Measurements from ENCODE around the gene SBK2. TPM values are rescaled to one million over a fixed set of nuclear protein-coding genes. Genes with fewer than 3 reads are reported as not detected.

The SBK2 gene
- total and polyA plus RNA-seq, 9 of the 15 experiments (the other 6 are each of a cell fraction or from before 2014, with no cell fraction given), result not detected

GRCh38 chr19:55486971-55487923 lies 49.7 kb downstream of the SBK2 start (continued):
- peak; percentile 67; the same call in 1 of the 2 replicates for TF ChIP-seq JUN (IDR thresholded peaks at IDR 0.05; ENCODE audit: borderline replicate concordance, low read depth, low read length)
- no peak for TF ChIP-seq JUN (CRISPR knock-in tag; IDR thresholded peaks at IDR 0.05; ENCODE audit: borderline replicate concordance)
- TF ChIP-seq ZBTB49 (CRISPR knock-in tag; IDR thresholded peaks at IDR 0.05; ENCODE audit: borderline replicate concordance), result no peak
- peak; percentile 33; the same call in 1 of the 2 replicates for TF ChIP-seq SMARCC2 (IDR thresholded peaks at IDR 0.05; ENCODE audit: low read depth)
- no peak for TF ChIP-seq SRSF1 (IDR thresholded peaks at IDR 0.05; ENCODE audit: low read depth, low read length)
- TF ChIP-seq MCM3 (IDR thresholded peaks at IDR 0.05), result no peak
- no peak for TF ChIP-seq ZBTB26 (CRISPR knock-in tag; IDR thresholded peaks at IDR 0.05)
- TF ChIP-seq ERF (CRISPR knock-in tag; IDR thresholded peaks at IDR 0.05), result no peak
- TF ChIP-seq FUS (optimal IDR thresholded peaks at IDR 0.05; ENCODE audit: low read depth, low read length), result no peak
- TF ChIP-seq ZBTB11 (CRISPR knock-in tag; IDR thresholded peaks at IDR 0.05), result no peak
- TF ChIP-seq CBFA2T2 (conservative IDR thresholded peaks at IDR 0.05), result no peak
- TF ChIP-seq ZMIZ1 (IDR thresholded peaks at IDR 0.05; ENCODE audit: low read depth in 2 of 2, low read length in 2 of 2), result no peak
- no peak for TF ChIP-seq NCOA2 (IDR thresholded peaks at IDR 0.05; ENCODE audit: partially characterized antibody in 2 of 2)
- TF ChIP-seq RBM15 (IDR thresholded peaks at IDR 0.05; ENCODE audit: insufficient read depth, low read length), result no peak
- peak; percentile 53; the same call in 1 of the 2 replicates for TF ChIP-seq SMARCA4 (IDR thresholded peaks at IDR 0.05)
- no peak for TF ChIP-seq RFX1 (IDR thresholded peaks at IDR 0.05)
